H9 (cell line): ENCODE data around the gene STH. TPM values are rescaled to one million over a fixed set of nuclear protein-coding genes. Genes with fewer than 3 reads are reported as not detected.

ENCODE experiments used
- DNase-seq: peaks from one replicate; pipeline ENCODE4 v3.0.0-alpha.2; 2017
- H2AFZ ChIP-seq: one replicate; pipeline ENCODE4 v1.6.1; 2013; ENCODE audit warnings: mild to moderate bottlenecking, low read length, control low read depth, moderate library complexity
- H2AK5ac ChIP-seq: 2 replicates; pipeline ENCODE4 v1.6.1; 2013; ENCODE audit warnings: low read length, control low read depth, mixed read lengths; ENCODE audit not compliant: insufficient read length
- H2BK120ac ChIP-seq: one replicate; pipeline ENCODE4 v1.6.1; 2013; ENCODE audit warnings: low read depth, mild to moderate bottlenecking, low read length, control low read depth, inconsistent platforms; ENCODE audit not compliant: poor library complexity, severe bottlenecking
- H2BK12ac ChIP-seq: 2 replicates; pipeline ENCODE4 v1.6.1; 2013; ENCODE audit warnings: low read length, control low read depth, mixed read lengths, low read depth; ENCODE audit not compliant: insufficient read length
- H2BK15ac ChIP-seq: 2 replicates; pipeline ENCODE4 v1.6.1; 2013; ENCODE audit warnings: low read depth, low read length, control low read depth
- H2BK20ac ChIP-seq: one replicate; pipeline ENCODE4 v1.6.1; 2013; ENCODE audit warnings: low read depth, mild to moderate bottlenecking, low read length, control low read depth, inconsistent platforms; ENCODE audit not compliant: poor library complexity, severe bottlenecking
- H2BK5ac ChIP-seq: 2 replicates; pipeline ENCODE4 v1.6.1; 2013; ENCODE audit warnings: low read length, control low read depth, mixed read lengths; ENCODE audit not compliant: insufficient read length
- H3K14ac ChIP-seq: 2 replicates; pipeline ENCODE4 v1.6.1; 2013; ENCODE audit warnings: low read length, control low read depth; ENCODE audit not compliant: insufficient read depth
- H3K18ac ChIP-seq: 2 replicates; pipeline ENCODE4 v1.6.1; 2013; ENCODE audit warnings: low read depth, mild to moderate bottlenecking, mixed read lengths, low read length, control low read depth; ENCODE audit not compliant: insufficient read length
- H3K23ac ChIP-seq: 2 replicates; pipeline ENCODE4 v1.6.1; 2013; ENCODE audit warnings: low read length, control low read depth, mixed read lengths, low read depth; ENCODE audit not compliant: insufficient read length
- H3K23me2 ChIP-seq: 2 replicates; pipeline ENCODE4 v1.6.1; 2013; ENCODE audit warnings: low read depth, mild to moderate bottlenecking, mixed read lengths, low read length, control low read depth; ENCODE audit not compliant: insufficient read length, poor library complexity, severe bottlenecking
- H3K27ac ChIP-seq: 2 replicates; pipeline ENCODE4 v1.5.1; 2013; ENCODE audit warnings: low read length, control low read depth, mixed read lengths, low read depth; ENCODE audit not compliant: insufficient read length
- H3K27me3 ChIP-seq: 2 replicates; pipeline ENCODE4 v1.6.1; 2013; ENCODE audit warnings: low read length, control low read depth, inconsistent platforms; ENCODE audit not compliant: insufficient read depth
- H3K4ac ChIP-seq: 2 replicates; pipeline ENCODE4 v1.6.1; 2013; ENCODE audit warnings: low read depth, mild to moderate bottlenecking, control low read depth, inconsistent platforms, low read length, moderate library complexity
- H3K4me1 ChIP-seq: 2 replicates; pipeline ENCODE4 v1.6.1; 2013; ENCODE audit warnings: low read length, control low read depth, inconsistent platforms; ENCODE audit not compliant: insufficient read depth
- H3K4me2 ChIP-seq: 2 replicates; pipeline ENCODE4 v1.6.1; 2013; ENCODE audit warnings: low read length, control low read depth, mixed read lengths; ENCODE audit not compliant: insufficient read length, insufficient read depth
- H3K56ac ChIP-seq: 2 replicates; pipeline ENCODE4 v1.6.1; 2013; ENCODE audit warnings: low read depth, mild to moderate bottlenecking, mixed read lengths, low read length, control low read depth; ENCODE audit not compliant: insufficient read length
- H3K79me1 ChIP-seq: 2 replicates; pipeline ENCODE4 v1.6.1; 2013; ENCODE audit warnings: low read depth, mild to moderate bottlenecking, moderate library complexity, low read length, control low read depth, inconsistent platforms; ENCODE audit not compliant: insufficient read depth, poor library complexity, severe bottlenecking
- H3K79me2 ChIP-seq: 2 replicates; pipeline ENCODE4 v1.6.1; 2013; ENCODE audit warnings: low read length, control low read depth, inconsistent platforms; ENCODE audit not compliant: insufficient read depth
- H3K9ac ChIP-seq: 2 replicates; pipeline ENCODE4 v1.6.1; 2013; ENCODE audit warnings: low read length, control low read depth, mixed read lengths; ENCODE audit not compliant: insufficient read length; ENCODE audit errors: extremely low read depth
- H3K9me3 ChIP-seq: one replicate; pipeline ENCODE4 v1.6.1; 2013; ENCODE audit warnings: low read depth, low read length, inconsistent platforms; ENCODE audit not compliant: control insufficient read depth
- H3T11ph ChIP-seq: one replicate; pipeline ENCODE4 v1.6.1; 2013; ENCODE audit warnings: mild to moderate bottlenecking, low read length, control low read depth, inconsistent platforms
- H4K20me1 ChIP-seq: one replicate; pipeline ENCODE4 v1.6.1; 2013; ENCODE audit not compliant: control insufficient read depth, insufficient read length, insufficient read depth
- H4K5ac ChIP-seq: 2 replicates; pipeline ENCODE4 v1.6.1; 2013; ENCODE audit warnings: low read depth, mild to moderate bottlenecking, mixed read lengths, low read length, control low read depth; ENCODE audit not compliant: insufficient read length
- H4K8ac ChIP-seq: replicated peaks from 2 replicates; pipeline ENCODE4 v1.6.1; 2013; ENCODE audit warnings: low read length, control low read depth, mixed read lengths, low read depth; ENCODE audit not compliant: insufficient read length
- H4K91ac ChIP-seq: 2 replicates; pipeline ENCODE4 v1.6.1; 2013; ENCODE audit warnings: low read depth, mild to moderate bottlenecking, moderate library complexity, mixed read lengths, low read length, control low read depth; ENCODE audit not compliant: insufficient read length
- H3K27ac Mint-ChIP-seq, 3 experiments: 2 replicates in 2 of 3; 3 replicates in 1 of 3; pipeline ENCODE4 v1.8.0; 2020 to 2021; ENCODE audit warnings: mixed read lengths in 3 of 3, mild to moderate bottlenecking in 1 of 3, moderate library complexity in 1 of 3
- H3K27me3 Mint-ChIP-seq: 2 replicates; pipeline ENCODE4 v1.8.0; 2021; ENCODE audit warnings: low read depth, mild to moderate bottlenecking, moderate library complexity, mixed read lengths
- H3K36me3 Mint-ChIP-seq, 3 experiments: 2 replicates in 2 of 3; 3 replicates in 1 of 3; pipeline ENCODE4 v1.8.0; 2020 to 2021; ENCODE audit warnings: low read depth in 3 of 3, mixed read lengths in 3 of 3; ENCODE audit not compliant: insufficient read depth in 1 of 3
- H3K4me1 Mint-ChIP-seq, 2 experiments: 2 replicates each; pipeline ENCODE4 v1.8.0; 2020; ENCODE audit warnings: mixed read lengths in 2 of 2
- H3K4me3 Mint-ChIP-seq, 2 experiments: 2 replicates in 1 of 2; 3 replicates in 1 of 2; pipeline ENCODE4 v1.8.0; 2020 to 2021; ENCODE audit warnings: mild to moderate bottlenecking in 2 of 2, mixed read lengths in 2 of 2, moderate library complexity in 1 of 2
- H3K9me3 Mint-ChIP-seq, 2 experiments: 2 replicates in 1 of 2; 3 replicates in 1 of 2; pipeline ENCODE4 v1.8.0; 2020; ENCODE audit warnings: mild to moderate bottlenecking in 2 of 2, mixed read lengths in 2 of 2, moderate library complexity in 1 of 2
- CTCF ChIP-seq: fragments of 200-600 bp; sonication (generic); conservative IDR thresholded peaks from 3 replicates; pipeline ENCODE4 v1.8.0; 2021; ENCODE audit warnings: antibody characterized with exemption, mild to moderate bottlenecking
- WGBS: extraction: QIAGEN DNeasy Blood & Tissue Kit; methylation state at CpG from one replicate; pipeline ENCODE4 v1.1.7; 2013; ENCODE audit warnings: missing lambda C conversion rate, low lambda C conversion rate, mixed read lengths; ENCODE audit not compliant: insufficient read length; ENCODE audit errors: extremely low coverage; 5-methylcytosine and 5-hydroxymethylcytosine counted together
- total RNA-seq: library from RNA; stranded (reverse); gene quantifications from 2 replicates; pipeline ENCODE4 v1.2.1, GENCODE V29; 2021

Gene STH
- total RNA-seq, 1 experiment from 2014 or later, result not detected

- H3K4ac ChIP-seq, result no peak overlapping the region
- H3K4me2 ChIP-seq, result no peak overlapping the region
These were observed 17.7 kb upstream of the STH start for GRCh38 chr17:45981306-45981705.

More at GRCh38 chr17:45981306-45981705, 17.7 kb upstream of the STH start:
- no peak overlapping the region for H3K4me3 Mint-ChIP-seq
- Histone ChIP-seq H2BK15ac (no peak overlapping the region), H3K9ac (no peak overlapping the region), H3K27ac (no peak overlapping the region), H4K20me1 (no peaks in the 10 kb centered on the region), H3K23ac (no peak overlapping the region), H3K27me3 (no peaks in the 10 kb centered on the region), H3K18ac (no peak overlapping the region), H3K9me3 (no peaks in the 10 kb centered on the region), H4K8ac (no peak overlapping the region), H3K4me1 (no peaks in the 10 kb centered on the region; the same call in 1 of the 2 replicates), H3K79me1 (no peaks in the 10 kb centered on the region), H2BK5ac (no peak overlapping the region), H3K79me2 (no peaks in the 10 kb centered on the region), H3T11ph (no peak overlapping the region), H2AK5ac (no peak overlapping the region), H2BK12ac (no peak overlapping the region), H2AFZ (no peak overlapping the region), H3K56ac (no peak overlapping the region), H3K14ac (no peak overlapping the region), H4K5ac (no peak overlapping the region), H4K91ac (no peak overlapping the region), H2BK120ac (no peak overlapping the region), H2BK20ac (no peak overlapping the region), H3K23me2 (no peaks in the 10 kb centered on the region)
- TF ChIP-seq CTCF, result no peak
- peaks cover 3% of the 10 kb centered on the region; the same call in 1 of the 2 replicates for H3K27me3 Mint-ChIP-seq
- peaks cover 7 to 8% of the 10 kb centered on the region in 2 experiments for H3K4me1 Mint-ChIP-seq
- H3K9me3 Mint-ChIP-seq, result no peaks in the 10 kb centered on the region
- no CpG with 5 or more reads among the region's 7 CpGs for WGBS
- DNase-seq, result no peak
- no peaks in the 10 kb centered on the region for H3K36me3 Mint-ChIP-seq
- H3K27ac Mint-ChIP-seq, result no peak overlapping the region
